Activated CD8-positive, alpha-beta memory T cell treated with anti-CD3 and anti-CD28 coated beads for 48 hours (primary cell): ENCODE data around the gene CCIN.
"Not testable (repeated sequence)": the region's sequence is repeated elsewhere in the genome, so short reads cannot be mapped to it uniquely, and the experiment has no call there.

ENCODE experiments used
- DNase-seq, 3 experiments: peaks; one replicate each; pipeline ENCODE4 v3.0.0-alpha.2; 2020; ENCODE audit warnings: low read depth in 2 of 3, low spot score in 2 of 3

Gene CCIN

DNA sequence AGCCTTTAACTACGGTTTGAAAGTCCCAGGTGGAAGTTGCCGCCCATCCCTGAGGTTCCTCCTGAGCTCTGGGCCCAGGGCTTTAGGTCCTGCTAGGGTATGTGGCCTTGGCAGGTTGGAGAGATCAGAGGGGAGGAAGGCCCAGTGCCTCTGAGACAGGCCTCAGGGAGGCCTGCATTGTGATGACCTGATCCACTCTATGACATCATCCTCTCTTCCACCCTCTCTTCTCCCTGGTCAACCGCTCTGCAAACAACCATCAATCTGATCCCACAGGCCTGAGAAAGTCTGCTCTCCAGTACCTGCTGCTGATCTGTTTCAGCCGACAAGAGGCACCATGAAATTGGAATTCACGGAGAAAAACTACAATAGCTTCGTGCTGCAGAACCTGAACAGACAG is at the start of gene CCIN:
Gene CCIN, plus strand, starts transcription at position 223 of the 400 bp plus-strand sequence. Its CDS starts 115 bp downstream, at position 338.
- DNase-seq = no peak

DNA sequence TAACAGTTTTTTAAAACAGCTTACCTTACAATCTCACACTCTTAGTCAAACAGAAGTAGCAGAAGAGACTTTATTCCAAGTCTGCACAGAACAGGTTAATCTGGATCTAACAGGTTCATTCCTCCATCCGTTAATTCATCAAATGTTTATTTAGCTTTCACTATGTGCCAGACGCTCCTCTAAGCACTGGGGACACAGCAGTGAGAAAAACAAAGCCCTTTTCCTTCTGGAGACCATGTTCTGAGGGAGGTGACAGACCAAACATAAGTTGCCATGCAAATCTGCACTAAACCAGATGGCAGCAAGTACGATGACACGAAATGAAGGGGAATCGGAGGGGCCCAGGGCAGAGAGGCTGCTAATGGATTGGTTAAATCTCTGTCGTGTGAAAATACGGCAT is 49.7 kb upstream of the CCIN start:
- DNase-seq = no peak

DNA sequence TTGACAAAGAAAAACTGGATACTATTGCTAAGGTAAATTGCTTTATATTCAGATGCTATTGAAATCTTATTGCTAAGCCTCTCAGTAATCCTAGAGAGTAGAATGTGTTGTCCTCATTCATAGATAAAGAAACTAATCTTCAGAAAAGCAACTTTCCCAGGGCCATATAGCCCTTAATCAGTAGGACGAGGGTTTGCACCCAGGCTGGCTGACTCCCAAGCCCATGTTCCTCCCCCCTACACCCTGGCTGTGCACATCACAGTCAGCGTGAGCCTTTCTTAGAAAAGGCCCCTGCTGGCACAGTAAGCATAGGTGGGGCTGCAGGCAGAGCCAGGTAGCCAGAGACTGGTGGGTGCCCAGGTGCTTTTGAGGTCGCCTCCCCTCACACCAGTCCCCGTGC is 48.5 kb upstream of the CCIN start:
- DNase-seq = no peak

DNA sequence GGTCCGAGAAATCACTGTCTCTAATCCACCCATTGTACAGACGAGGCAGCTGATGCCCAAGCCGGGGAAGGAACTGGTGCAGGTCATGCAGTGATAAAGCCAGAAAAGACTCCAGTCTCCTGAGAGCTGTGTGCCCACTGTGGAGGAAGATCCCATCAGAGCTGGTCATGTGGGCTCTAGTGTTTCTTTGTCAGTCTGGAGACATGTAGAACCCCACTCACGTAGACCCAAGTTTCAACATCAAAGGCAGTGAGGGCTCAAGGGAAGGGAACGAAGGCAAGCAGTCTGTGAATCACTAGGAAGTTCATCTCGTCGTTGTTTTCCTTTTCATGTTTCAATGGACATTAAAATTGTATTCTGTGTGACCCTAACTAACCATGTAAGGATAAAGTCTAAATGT is 47.2 kb upstream of the CCIN start:
- DNase-seq = no peak

DNA sequence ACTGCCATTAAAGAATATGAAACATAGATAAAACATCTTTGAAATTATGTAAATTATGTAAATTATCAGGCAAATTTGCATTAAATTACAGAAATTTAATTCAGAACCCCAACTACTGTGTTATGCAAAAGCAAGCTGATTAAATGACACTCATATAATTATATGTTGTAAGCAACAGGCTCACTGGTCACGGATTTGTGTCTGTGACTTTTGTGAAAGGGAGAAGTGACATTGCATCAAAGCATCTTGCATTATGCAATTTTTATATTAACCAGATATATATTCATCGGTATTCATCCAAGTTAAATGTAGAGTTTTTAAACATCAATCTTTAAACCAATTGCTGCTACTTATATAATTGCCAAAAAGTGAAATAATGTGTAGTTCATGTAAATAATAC is 45.7 kb upstream of the CCIN start:
- no peak for DNase-seq

DNA sequence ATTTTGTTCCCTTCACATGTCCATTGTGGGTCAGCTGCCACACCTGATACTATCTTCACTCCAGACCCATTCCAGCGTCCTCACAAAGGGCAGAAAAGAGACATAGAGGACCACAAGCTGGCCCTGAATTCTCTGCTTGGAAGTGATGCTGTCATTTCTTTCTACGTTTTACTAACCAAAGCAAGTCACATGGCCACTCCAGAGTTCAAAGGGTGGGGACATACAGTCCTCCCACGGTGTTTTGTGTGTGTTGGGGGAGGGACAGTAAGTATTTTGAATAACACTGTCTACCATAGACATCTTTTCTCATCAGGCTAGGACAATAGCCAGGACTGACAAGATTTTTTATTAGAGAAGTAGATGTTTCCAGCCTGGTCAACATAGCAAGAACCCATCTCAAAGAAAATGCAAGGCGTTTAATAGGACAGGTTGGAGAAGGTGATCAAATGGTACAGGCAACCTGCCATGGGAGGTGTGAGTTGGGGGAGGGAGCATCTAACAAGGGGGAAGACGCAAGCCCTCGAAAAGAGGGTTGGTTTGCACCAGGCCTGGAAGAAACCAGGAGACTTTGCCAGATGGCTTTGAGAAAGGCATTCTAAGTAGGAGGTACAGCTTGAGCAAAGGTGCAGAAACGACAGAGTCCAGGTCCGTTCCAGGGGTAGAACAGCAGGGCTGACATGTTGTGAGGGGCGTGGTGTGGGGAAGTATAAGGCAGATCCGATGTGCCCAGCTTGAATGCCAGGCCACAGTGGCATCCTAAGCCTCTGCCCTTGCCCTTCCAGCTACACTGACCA is 43.9 kb upstream of the CCIN start:
- no peak for DNase-seq

DNA sequence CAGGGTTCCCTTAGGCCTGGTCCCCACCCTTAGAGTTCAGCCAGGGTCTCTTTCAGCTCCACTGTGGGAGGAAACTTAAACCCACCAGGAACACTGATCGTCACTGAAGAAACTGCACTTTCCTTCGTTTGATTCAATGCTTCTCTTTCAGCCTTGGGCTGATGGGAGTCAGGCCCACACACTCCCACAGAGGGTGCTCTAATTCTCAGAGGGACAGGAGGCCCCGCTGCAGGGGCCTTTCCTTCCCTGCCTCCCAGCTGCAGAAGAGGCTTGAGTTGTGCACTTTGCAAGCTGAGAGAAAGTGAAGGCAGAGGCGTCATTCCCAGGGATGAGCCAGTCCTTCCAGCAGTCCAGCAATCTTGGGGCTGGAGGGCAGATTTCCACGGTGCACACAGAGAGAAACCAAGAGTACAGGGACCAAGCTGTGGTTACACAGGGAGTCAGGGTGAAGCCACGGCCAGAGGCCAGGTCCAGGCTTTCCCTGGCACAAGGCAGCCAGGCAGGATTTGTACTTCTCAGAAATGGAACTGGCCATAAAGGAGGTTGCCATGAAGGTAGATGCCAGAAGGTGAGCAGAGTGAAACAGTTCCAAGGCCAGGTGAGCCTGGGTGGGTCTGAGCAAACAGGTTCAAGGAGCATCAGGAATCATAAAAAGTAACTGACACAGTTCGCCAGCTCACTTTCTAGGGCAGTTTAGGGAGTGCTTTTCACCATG is 43.0 kb upstream of the CCIN start:
- DNase-seq = no peak

DNA sequence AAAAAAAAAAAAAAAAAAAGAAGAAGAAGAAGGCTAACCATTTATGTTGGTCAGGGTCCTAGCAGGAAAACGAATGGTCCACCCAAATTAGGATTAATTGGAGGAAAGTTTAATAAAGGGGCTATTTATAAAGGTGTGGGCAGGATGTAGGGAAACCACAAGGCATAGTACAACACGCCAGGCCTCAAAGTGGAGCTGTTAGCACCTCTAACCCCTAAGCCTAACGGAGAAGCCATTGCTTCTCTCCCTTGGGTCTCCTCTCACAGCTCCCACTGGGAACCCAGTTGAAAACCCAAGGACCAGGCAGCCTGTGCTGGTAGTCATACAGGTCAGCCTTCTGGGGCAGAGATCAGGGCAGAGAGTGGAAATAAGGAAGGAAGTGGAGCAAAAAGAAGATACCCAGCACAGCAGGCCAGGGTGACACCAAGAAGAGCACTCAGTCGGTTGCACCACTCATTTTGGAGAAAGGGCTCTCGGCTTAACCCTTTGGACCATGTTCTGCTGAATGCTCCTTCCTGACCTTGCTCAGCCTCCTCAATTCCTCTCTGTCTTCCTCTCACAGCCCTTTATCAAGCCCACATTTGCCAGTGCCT is 41.4 kb upstream of the CCIN start:
- no peak for DNase-seq

DNA sequence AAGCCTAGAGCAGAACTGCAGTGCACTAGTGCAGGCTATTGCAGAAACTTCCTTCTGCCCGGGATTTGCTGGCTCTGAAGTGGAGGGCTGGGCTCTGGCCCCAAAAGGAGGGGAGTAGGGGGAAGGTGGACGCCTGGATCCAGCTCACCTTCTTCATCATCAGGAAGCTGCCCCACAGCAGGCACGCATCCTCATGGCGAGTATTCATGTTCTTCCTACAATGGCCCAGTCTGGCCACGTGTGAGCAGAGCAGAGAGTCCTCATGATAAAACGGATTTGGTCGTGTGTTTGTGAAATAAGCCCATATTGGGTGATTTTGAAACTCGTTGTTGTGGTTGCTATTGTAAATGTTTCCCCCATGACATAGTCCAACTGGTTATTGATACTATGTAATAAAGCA is 40.8 kb upstream of the CCIN start:
- DNase-seq = no peak

DNA sequence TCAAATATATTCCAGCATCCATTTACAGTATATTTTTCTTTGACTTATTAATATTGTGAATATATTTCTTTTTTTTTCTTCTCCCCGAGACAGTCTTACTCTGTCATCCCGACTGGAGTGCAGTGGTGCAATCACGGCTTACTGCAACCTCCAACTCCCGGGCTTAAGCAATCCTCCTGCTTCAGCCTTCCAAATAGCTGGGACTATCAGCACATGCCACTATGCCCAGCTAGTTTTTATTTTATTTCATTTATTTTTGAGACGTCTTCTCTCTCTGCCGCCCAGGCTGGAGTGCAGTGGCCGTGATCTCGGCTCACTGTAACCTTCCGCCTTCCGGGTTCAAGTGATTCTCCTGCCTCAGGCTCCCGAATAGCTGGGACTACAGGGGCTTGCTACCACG is 40.0 kb upstream of the CCIN start:
- no peak for DNase-seq

DNA sequence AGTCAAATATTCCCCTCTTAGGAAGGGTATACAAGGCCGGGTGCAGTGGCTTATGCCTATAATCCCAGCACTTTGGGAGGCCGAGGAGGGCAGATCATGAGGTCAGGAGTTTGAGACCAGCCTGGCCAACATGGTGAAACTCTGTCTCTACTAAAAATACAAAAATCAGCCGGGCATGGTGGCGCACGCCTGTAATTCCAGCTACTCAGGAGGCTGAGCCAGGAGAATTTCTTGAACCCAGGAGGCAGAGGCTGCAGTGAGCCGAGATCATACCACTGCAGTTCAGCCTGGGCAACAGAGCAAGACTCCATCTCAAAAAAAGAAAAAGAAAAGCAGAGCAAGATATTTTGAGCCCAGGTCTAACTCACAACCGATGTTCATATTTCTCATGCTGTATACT is 37.5 kb upstream of the CCIN start:
- DNase-seq = not testable (repeated sequence)

DNA sequence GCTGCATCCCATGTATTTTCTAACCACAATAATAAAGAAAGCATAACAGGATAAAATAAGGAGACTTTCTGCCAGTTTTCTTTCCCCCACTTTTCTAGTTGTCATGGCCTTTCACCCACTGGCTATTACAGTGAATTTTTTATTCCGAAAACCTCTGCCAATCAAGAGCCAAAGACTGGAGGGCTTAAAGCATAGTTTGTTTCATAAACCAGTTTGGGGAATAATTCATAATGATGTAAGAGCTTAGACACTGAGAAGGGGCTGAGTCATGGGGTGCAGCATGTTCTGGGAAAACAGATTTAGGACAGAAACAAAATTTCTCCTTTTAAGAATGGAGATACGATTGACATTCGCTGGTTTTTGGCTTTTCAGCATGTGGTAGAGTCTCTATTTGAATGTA is 37.1 kb upstream of the CCIN start:
- no peak for DNase-seq

DNA sequence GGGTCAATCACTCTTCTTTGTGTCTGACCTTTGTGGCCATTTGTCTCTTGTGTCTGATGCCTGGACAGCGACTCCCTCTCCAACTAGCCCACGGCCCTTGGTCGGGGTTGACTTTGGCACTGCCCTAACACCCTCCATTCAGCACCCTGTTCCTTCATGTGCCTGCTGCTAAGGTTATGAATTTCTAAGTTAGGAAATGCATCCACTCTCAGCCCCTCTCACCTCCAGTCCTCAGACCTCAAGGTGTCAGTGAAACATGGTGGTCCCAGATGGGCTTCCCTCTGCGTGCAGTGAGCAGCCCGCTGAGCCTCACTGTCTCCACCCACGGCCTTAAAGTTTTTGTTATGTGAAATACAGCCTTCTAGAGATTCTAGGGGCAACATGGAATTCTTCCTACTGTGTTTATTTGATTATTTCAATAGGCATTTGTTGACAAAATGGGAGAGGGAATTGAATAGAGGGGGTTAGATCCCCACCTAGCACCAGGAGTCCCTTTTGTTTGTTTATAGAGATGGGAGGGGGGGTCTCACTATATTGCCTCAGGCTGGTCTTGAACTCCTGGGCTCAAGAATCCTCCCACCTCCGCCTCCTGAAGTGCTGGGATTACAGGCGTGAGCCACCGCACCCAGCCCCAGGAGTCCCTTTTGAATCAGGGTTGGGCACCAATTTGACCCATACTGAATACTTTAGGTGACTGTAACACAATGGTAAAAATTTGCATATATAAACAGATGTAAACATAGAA is 34.3 kb upstream of the CCIN start:
- DNase-seq = no peak

DNA sequence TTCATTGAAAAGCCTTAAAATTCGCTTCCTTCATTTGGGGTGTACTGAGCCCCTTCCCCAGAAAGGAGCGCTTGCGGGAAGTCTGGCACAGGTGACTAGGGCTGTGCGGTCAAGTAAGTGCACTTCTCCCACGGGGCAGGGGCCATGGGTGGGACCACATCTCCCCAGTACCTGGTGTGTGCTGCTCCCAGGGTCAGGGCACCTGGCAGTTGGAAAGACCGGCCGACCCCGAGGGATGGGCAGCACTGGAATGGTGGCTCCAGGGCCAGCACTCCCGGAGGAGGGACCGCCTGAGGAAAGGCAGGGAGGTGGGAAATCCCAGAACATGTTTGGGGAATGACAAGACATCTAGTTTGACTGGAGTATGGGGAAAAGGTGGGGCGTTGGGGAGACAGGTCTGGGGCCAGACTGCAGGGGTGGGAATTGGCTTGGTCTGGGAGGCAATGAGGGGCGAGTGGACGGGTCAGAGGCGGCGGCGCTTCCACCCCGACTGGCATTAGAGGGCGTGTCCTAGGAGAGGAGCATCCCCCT is 33.4 kb upstream of the CCIN start:
- no peak for DNase-seq

DNA sequence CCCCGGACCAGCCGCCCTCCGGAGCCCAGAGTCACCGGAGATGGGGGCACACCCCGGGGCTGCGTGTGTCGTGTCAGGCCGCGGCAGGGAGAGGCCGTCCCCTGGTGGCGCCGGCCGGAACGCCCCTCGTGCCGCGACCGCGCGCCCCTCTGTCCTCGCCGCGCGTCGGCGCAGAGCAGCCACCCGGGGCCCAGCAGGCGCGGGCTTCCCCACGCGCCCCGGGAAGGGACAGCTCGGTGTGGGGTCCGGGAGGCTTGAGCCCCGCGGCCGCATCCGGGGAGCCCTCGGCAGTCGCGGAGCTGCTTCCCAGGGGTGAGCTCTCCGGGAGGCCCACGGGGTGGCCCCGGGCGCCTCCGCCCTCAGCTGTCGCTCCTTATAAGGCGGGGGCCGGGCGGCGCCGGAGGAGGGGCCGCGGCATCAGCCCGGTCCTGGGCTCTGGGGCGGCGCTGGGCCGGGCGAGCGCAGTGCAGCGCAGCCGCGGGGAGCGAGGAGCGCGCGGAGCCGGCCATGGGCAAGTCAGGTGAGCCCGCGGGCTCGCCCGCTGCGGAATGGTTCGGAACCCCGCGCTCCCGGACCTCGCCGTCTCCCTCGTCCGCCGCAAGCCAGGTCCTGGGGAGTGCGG is 32.8 kb upstream of the CCIN start, which contains the start of gene GLIPR2:
Gene GLIPR2, plus strand, starts transcription at position 462 of the 622 bp plus-strand sequence. Its CDS starts 46 bp downstream, at position 508.
- DNase-seq = peak in 1 of 3 experiments; percentile 61

DNA sequence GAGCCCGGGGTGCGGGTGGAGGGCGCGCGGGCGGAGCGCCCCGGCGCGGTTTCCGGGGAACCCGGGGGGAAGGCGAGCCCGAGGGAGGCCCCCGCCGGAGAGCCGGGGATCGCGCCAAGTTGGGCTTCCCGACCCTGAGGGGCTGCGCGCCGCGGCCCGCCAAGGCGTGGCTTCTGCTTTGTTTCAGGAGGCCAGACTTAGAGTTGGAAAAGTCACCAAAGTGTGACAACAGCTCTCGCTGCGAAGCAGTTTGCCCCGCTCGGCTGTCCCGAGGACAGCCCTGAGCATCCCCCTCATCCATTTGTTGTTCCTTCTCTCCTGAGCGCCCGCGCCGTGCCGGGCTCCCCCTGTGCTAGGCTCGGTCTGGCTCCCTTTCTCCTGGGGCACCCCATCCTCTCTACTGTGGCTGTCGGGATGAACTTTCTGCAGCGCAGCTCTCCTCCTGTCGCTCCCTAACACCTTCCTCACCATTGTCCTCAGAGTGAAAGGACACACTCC is 32.2 kb upstream of the CCIN start:
- DNase-seq = no peak

DNA sequence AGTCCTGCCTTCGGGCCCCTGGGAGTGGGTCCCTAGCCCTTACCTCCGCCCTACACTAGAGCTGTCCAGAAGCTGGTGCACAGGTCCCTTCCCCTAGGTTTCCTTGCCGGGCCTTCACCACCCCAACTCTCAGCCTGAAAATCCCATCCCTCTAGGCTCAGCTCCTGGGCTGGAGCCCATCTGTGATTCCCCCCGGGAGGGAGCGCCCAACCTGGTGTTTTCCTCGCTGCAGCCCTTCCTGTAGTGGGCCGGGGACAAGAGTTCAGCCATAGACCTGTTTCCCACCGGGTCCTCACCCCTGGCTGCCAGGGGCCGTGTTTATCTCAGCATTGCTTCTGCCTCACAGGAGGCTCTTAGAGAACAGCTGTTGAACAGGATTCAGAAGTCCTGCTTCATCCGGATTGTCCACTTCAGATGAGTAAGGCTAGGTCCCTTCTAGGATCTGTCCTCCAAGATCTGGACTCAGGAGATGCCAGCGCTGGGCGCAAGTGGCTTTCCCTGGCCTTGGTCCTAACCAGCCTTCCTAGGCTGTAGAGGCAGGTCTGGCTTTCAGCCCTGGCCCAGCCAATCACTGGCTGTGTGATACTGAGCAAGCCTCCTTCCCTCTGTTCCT is 31.7 kb upstream of the CCIN start:
- no peak for DNase-seq

DNA sequence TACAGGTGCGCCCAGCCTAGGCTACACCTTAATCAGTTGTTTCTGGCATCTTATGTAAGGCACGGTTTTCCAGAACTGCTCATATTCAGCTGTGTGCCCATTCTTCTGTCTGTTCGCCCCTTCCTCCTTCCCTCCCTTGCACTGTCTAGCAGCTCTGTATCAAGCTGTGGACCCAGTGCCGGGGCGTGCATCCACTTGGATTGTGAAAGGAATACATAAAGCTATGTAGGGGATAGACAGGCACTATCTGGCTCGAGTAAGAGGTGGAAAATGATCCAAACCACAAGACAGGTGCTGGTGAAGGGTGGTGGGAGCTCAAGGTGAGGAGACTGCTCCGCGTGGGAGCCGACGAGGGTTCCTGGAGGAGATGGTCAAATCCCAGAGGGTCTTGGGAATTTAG is 30.7 kb upstream of the CCIN start:
- no peak for DNase-seq

DNA sequence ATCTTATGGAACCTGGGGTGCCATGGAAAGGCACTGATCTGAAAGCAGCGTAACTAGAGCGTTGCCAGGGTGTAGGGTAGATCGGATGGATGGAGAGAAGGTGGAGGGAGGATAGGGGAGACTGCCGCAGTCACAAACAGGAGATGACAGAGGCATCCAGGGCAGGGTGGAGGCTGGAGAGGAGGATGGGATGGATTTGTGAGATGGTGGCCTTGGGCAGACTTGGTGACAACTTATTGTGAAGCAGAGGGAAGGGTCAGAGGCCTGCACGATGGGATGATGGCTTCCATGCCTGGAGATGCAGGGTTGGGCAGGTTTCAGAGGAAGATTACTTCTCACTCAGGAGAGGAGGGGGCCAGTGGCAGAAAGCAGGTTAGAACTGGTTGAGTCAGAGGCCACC is 30.3 kb upstream of the CCIN start:
- DNase-seq = no peak
